ENCODE measurements around the gene NME4. TPM values are rescaled to one million over a fixed set of nuclear protein-coding genes. Genes with fewer than 3 reads are reported as not detected.

NME4 gene
- total RNA-seq, 1 experiment from 2014 or later = 159 TPM

GRCh38 chr16:379183-379960 lies 17.6 kb upstream of the NME4 start:
- DNase-seq = no peak
- Histone ChIP-seq H3K9me2 (ENCODE audit: insufficient read depth) (no peaks in the 10 kb centered on the region), H3K79me2 (ENCODE audit: low read depth) (no peaks in the 10 kb centered on the region), H3K27ac (no peak overlapping the region), H2AFZ (no peak overlapping the region), H3K9me3 (ENCODE audit: insufficient read depth, low read depth) (no peaks in the 10 kb centered on the region), H3F3A (ENCODE audit: insufficient read depth, low read depth) (peaks cover 21% of the 10 kb centered on the region; the same call in 1 of the 2 replicates), H3K27me3 (ENCODE audit: insufficient read depth, low read depth) (no peaks in the 10 kb centered on the region), H3K4me1 (replicated peaks; ENCODE audit: insufficient read depth) (no peaks in the 10 kb centered on the region), H3K4me3 (no peak overlapping the region), H4K20me1 (ENCODE audit: insufficient read depth) (no peaks in the 10 kb centered on the region), H3K4me2 (no peak overlapping the region), H3K36me3 (ENCODE audit: low read depth) (no peaks in the 10 kb centered on the region)
- intact Hi-C loops (cut with micrococcal nuclease; ENCODE audit: unreplicated experiment) = no loop called here
- CTCF ChIA-PET = no interaction called here
- TF ChIP-seq EZH2 (IDR thresholded peaks at IDR 0.05; ENCODE audit: low read depth) = no peak
- TF ChIP-seq CTCF (conservative IDR thresholded peaks at IDR 0.05) = no peak
- POLR2A ChIA-PET (ENCODE audit: unreplicated experiment) = interaction anchor here (0.7 kb wide), 1 partner anchor 63 kb away, joined by 3 read pairs; no protein-coding TSS in a partner anchor
- no TSS peak for BruUV-seq (replicated peaks)

- no peak for TF ChIP-seq CTCF (conservative IDR thresholded peaks at IDR 0.05)
- TF ChIP-seq EZH2 (IDR thresholded peaks at IDR 0.05; ENCODE audit: low read depth) = no peak
- DNase-seq = no peak
- ChIA-PET CTCF (no interaction called here), POLR2A (ENCODE audit: unreplicated experiment) (no interaction called here)
- intact Hi-C loops (cut with micrococcal nuclease; ENCODE audit: unreplicated experiment) = loop anchor here (10.0 kb wide), 1 partner anchor 265 kb away; the partner anchor contains the start of genes MCRIP2 and WDR90
- no peaks in the 10 kb centered on the region for H3K9me3 ChIP-seq (ENCODE audit: insufficient read depth, low read depth)
- H4K20me1 ChIP-seq (ENCODE audit: insufficient read depth) = no peaks in the 10 kb centered on the region
- H3F3A ChIP-seq (ENCODE audit: insufficient read depth, low read depth) = peaks cover 26% of the 10 kb centered on the region; the same call in 1 of the 2 replicates
- no peaks in the 10 kb centered on the region for H3K9me2 ChIP-seq (ENCODE audit: insufficient read depth)
- no peak overlapping the region for H3K27ac ChIP-seq
- no peaks in the 10 kb centered on the region for H3K79me2 ChIP-seq (ENCODE audit: low read depth)
- TSS peak; percentile 26 for BruUV-seq (replicated peaks)
- peak overlapping the region; percentile 86 for H3K4me2 ChIP-seq
- H2AFZ ChIP-seq = no peak overlapping the region
- H3K36me3 ChIP-seq (ENCODE audit: low read depth) = no peaks in the 10 kb centered on the region
- peak overlapping the region; percentile 67; the same call in 1 of the 2 replicates for H3K4me3 ChIP-seq
- H3K4me1 ChIP-seq (replicated peaks; ENCODE audit: insufficient read depth) = no peaks in the 10 kb centered on the region
- H3K27me3 ChIP-seq (ENCODE audit: insufficient read depth, low read depth) = no peaks in the 10 kb centered on the region
Observed at GRCh38 chr16:379961-380761, 16.8 kb upstream of the NME4 start.

GRCh38 chr16:380762-381011 lies 16.3 kb upstream of the NME4 start:
- no peak for DNase-seq
- no TSS peak for BruUV-seq (replicated peaks)
- H3K4me2 ChIP-seq = peak overlapping the region; percentile 86
- intact Hi-C loops (cut with micrococcal nuclease; ENCODE audit: unreplicated experiment) = loop anchor here (10.0 kb wide), 1 partner anchor 264 kb away; the partner anchor contains the start of genes MCRIP2 and WDR90
- no peaks in the 10 kb centered on the region for H4K20me1 ChIP-seq (ENCODE audit: insufficient read depth)
- no peaks in the 10 kb centered on the region for H3K79me2 ChIP-seq (ENCODE audit: low read depth)
- H3K4me3 ChIP-seq = peak overlapping the region; percentile 67
- peaks cover 26% of the 10 kb centered on the region; the same call in 1 of the 2 replicates for H3F3A ChIP-seq (ENCODE audit: insufficient read depth, low read depth)
- TF ChIP-seq CTCF (conservative IDR thresholded peaks at IDR 0.05) = no peak
- TF ChIP-seq EZH2 (IDR thresholded peaks at IDR 0.05; ENCODE audit: low read depth) = no peak
- no peak overlapping the region for H3K27ac ChIP-seq
- H3K4me1 ChIP-seq (replicated peaks; ENCODE audit: insufficient read depth) = no peaks in the 10 kb centered on the region
- H3K36me3 ChIP-seq (ENCODE audit: low read depth) = no peaks in the 10 kb centered on the region
- no peaks in the 10 kb centered on the region for H3K27me3 ChIP-seq (ENCODE audit: insufficient read depth, low read depth)
- peak overlapping the region; percentile 79; the same call in 1 of the 2 replicates for H2AFZ ChIP-seq
- no peaks in the 10 kb centered on the region for H3K9me2 ChIP-seq (ENCODE audit: insufficient read depth)
- H3K9me3 ChIP-seq (ENCODE audit: insufficient read depth, low read depth) = no peaks in the 10 kb centered on the region
- ChIA-PET CTCF (interaction anchor here (1.0 kb wide), 1 partner anchor 10 kb away, joined by 3 read pairs; the partner anchor contains the start of gene MRPL28), POLR2A (ENCODE audit: unreplicated experiment) (no interaction called here)

Data from PC-9 (cell line).